NCI-H1092 treated with DMSO at 0.1 percent for 48 hours (cell line): ENCODE measurements around the gene OR10H1.
"Not testable (repeated sequence)": the region's sequence is repeated elsewhere in the genome, so short reads cannot be mapped to it uniquely, and the experiment has no call there.

ENCODE experiments used
- DNase-seq: peaks from one replicate; lab custom pipeline; 2025; lab: John Stamatoyannopoulos, UW

OR10H1 gene

GRCh38 chr19:15815306-15815705 is at the start of gene OR10H1:
OR10H1 (minus strand) TSS chr19:15815664; CDS start chr19:15808037, 7,627 bp downstream.
- no peak for DNase-seq

- DNase-seq = no peak
These were observed 49.4 kb upstream of the OR10H1 start for GRCh38 chr19:15864824-15865223.

GRCh38 chr19:15863272-15863671 is 47.8 kb upstream of the OR10H1 start:
- no peak for DNase-seq

GRCh38 chr19:15862444-15862843 is 47.0 kb upstream of the OR10H1 start:
- no peak for DNase-seq

- no peak for DNase-seq
These were observed 45.1 kb upstream of the OR10H1 start for GRCh38 chr19:15860522-15860921.

GRCh38 chr19:15859187-15859586 is 43.7 kb upstream of the OR10H1 start:
- no peak for DNase-seq

GRCh38 chr19:15850385-15850784 is 34.9 kb upstream of the OR10H1 start:
- no peak for DNase-seq

- DNase-seq = no peak
These were observed 31.5 kb upstream of the OR10H1 start for GRCh38 chr19:15846923-15847322.

GRCh38 chr19:15843894-15844222 is 28.4 kb upstream of the OR10H1 start:
- not testable (repeated sequence) for DNase-seq

GRCh38 chr19:15843203-15843893 is 27.9 kb upstream of the OR10H1 start:
- no peak for DNase-seq

- DNase-seq = no peak
These were observed 26.6 kb upstream of the OR10H1 start for GRCh38 chr19:15841875-15842569.

- DNase-seq = no peak
These were observed 25.4 kb upstream of the OR10H1 start for GRCh38 chr19:15840833-15841232.

- DNase-seq = not testable (repeated sequence)
These were observed 24.4 kb upstream of the OR10H1 start for GRCh38 chr19:15839888-15840287.

GRCh38 chr19:15838351-15838750 is 22.9 kb upstream of the OR10H1 start:
- DNase-seq = no peak

- no peak for DNase-seq
These were observed 21.8 kb upstream of the OR10H1 start for GRCh38 chr19:15837221-15837731.

GRCh38 chr19:15836330-15837220 is 21.1 kb upstream of the OR10H1 start:
- DNase-seq = peak; percentile 84

GRCh38 chr19:15835565-15836329 is 20.3 kb upstream of the OR10H1 start:
- not testable (repeated sequence) for DNase-seq

GRCh38 chr19:15834232-15834631 is 18.8 kb upstream of the OR10H1 start:
- DNase-seq = not testable (repeated sequence)

GRCh38 chr19:15831626-15832025 is 16.2 kb upstream of the OR10H1 start:
- DNase-seq = no peak

- no peak for DNase-seq
These were observed 14.3 kb upstream of the OR10H1 start for GRCh38 chr19:15829786-15830185.

GRCh38 chr19:15829306-15829698 is 13.8 kb upstream of the OR10H1 start:
- no peak for DNase-seq
